SH-SY5Y (cell line): Measurements from ENCODE around the gene DDO.

Experiments used
- GATA2 ChIP-seq: IDR thresholded peaks from 2 replicates; pipeline ENCODE4 v1.6.1; 2011; ENCODE audit warnings: mild to moderate bottlenecking, low read depth, low read length
- GATA3 ChIP-seq: IDR thresholded peaks from 2 replicates; pipeline ENCODE4 v1.6.1; 2011; ENCODE audit warnings: low read depth, mild to moderate bottlenecking, low read length, moderate library complexity

The DDO gene

GRCh38 chr6:110415086-110415916 lies at the start of gene DDO:
Gene DDO, minus strand, starts transcription at chr6:110415575. Its CDS starts 2,113 bp downstream, at chr6:110413462.
- TF ChIP-seq GATA3: no peak
- TF ChIP-seq GATA2: no peak

GRCh38 chr6:110462884-110463481 lies 47.6 kb upstream of the DDO start:
- TF ChIP-seq GATA3: no peak
- no peak for TF ChIP-seq GATA2

- TF ChIP-seq GATA3: no peak
Observed at GRCh38 chr6:110461376-110461775, 46.0 kb upstream of the DDO start.

GRCh38 chr6:110459137-110459536 lies 43.8 kb upstream of the DDO start:
- TF ChIP-seq GATA3: no peak
- TF ChIP-seq GATA2: no peak

- no peak for TF ChIP-seq GATA3
Observed at GRCh38 chr6:110458476-110458875, 43.1 kb upstream of the DDO start.

- TF ChIP-seq GATA3: no peak
- no peak for TF ChIP-seq GATA2
Observed at GRCh38 chr6:110456694-110457093, 41.3 kb upstream of the DDO start.

- no peak for TF ChIP-seq GATA2
- no peak for TF ChIP-seq GATA3
Observed at GRCh38 chr6:110449541-110449895, 34.1 kb upstream of the DDO start.

- TF ChIP-seq GATA3: no peak
Observed at GRCh38 chr6:110448846-110449540, 33.6 kb upstream of the DDO start.

GRCh38 chr6:110447761-110448160 lies 32.4 kb upstream of the DDO start:
- TF ChIP-seq GATA3 (no peak), GATA2 (no peak)

GRCh38 chr6:110446405-110446804 lies 31.0 kb upstream of the DDO start:
- TF ChIP-seq GATA3: no peak
- no peak for TF ChIP-seq GATA2

- TF ChIP-seq GATA3 (no peak), GATA2 (no peak)
Observed at GRCh38 chr6:110440026-110440425, 24.7 kb upstream of the DDO start.

GRCh38 chr6:110439356-110439755 lies 24.0 kb upstream of the DDO start:
- TF ChIP-seq GATA2: no peak
- no peak for TF ChIP-seq GATA3

- no peak for TF ChIP-seq GATA3
- TF ChIP-seq GATA2: no peak
Observed at GRCh38 chr6:110434961-110435602, 19.7 kb upstream of the DDO start.

GRCh38 chr6:110432285-110432900 lies 17.0 kb upstream of the DDO start:
- TF ChIP-seq GATA2 (no peak), GATA3 (no peak)

- TF ChIP-seq GATA3: no peak
- TF ChIP-seq GATA2: no peak
Observed at GRCh38 chr6:110430741-110431140, 15.4 kb upstream of the DDO start.

- TF ChIP-seq GATA2: no peak
- no peak for TF ChIP-seq GATA3
Observed at GRCh38 chr6:110430236-110430635, 14.9 kb upstream of the DDO start.
